ENCODE measurements around the gene MBD6.

Gene MBD6

GRCh38 chr12:57576613-57577160 lies 54.1 kb downstream of the MBD6 start:
- DNase-seq (ENCODE audit: low read depth) = no peak

DNA sequence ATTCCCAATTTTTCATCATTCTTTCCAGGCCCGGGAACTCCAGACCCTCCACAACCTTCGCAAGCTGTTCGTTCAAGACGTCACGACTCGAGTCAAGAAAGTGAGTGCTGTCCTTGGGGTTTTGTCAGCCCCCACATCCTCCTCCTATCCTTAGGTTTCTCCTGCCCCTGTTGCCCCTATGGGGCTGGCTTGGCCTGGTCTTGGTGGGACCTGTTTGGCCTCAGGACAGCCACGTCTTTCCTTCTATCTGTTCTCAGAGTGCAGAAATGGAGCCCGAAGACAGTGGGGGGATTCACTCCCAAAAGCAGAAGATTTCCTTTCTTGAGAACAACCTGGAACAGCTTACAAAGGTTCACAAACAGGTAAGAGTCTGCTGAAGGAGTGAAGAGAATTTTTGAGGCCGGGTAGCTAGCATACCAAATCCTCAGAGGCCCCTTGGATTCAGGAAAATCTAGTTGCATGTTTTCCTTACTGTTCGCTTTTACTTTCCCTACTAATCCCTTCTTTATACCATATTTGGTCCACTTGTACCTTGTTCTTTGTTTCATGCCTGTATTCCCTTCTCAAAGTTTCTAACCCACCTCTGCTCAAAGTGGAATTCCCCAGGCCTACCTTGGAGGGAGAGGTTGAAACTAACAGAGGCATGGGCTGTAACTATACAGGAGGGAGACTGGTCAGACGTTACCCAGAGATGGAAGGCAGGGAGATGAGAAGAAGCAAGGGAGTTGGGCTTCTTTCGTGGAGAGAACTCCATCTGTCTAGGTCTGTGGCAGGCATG lies 55.5 kb downstream of the MBD6 start:
- DNase-seq (ENCODE audit: low read depth) = no peak

GRCh38 chr12:57579011-57579410 lies 56.4 kb downstream of the MBD6 start:
- no peak for DNase-seq (ENCODE audit: low read depth)
